T-helper 9 cell (primary cell): ENCODE measurements around the gene SLC38A1.
A peak's percentile ranks its signal among the peaks of the same experiment; 100 is the strongest.
"Not testable (repeated sequence)": the region's sequence is repeated elsewhere in the genome, so short reads cannot be mapped to it uniquely, and the experiment has no call there.

Experiments
- DNase-seq: peaks from one replicate; pipeline ENCODE4 v3.0.0-alpha.2; 2020
- total RNA-seq, 2 donors: gene quantifications; one replicate each; lab custom pipeline; 2026; lab: John Stamatoyannopoulos, UW

SLC38A1 gene
- 702 to 1,323 reads per million in 2 donors for total RNA-seq

- DNase-seq = peak; percentile 84
Observed at GRCh38 chr12:46268583-46269428, at the start of gene SLC38A1. TSS of gene SLC38A1 (minus strand) at chr12:46269043. CDS start at chr12:46239800, 29,243 bp downstream.

GRCh38 chr12:46318037-46318436, 49.2 kb upstream of the SLC38A1 start:
- DNase-seq = no peak

GRCh38 chr12:46304070-46304469, 35.2 kb upstream of the SLC38A1 start:
- no peak for DNase-seq

GRCh38 chr12:46303039-46303666, 34.3 kb upstream of the SLC38A1 start:
- DNase-seq = peak; percentile 35

GRCh38 chr12:46300910-46301309, 32.1 kb upstream of the SLC38A1 start:
- DNase-seq = no peak

- no peak for DNase-seq
Observed at GRCh38 chr12:46299851-46300250, 31.0 kb upstream of the SLC38A1 start.

GRCh38 chr12:46298261-46298660, 29.4 kb upstream of the SLC38A1 start:
- no peak for DNase-seq

- no peak for DNase-seq
Observed at GRCh38 chr12:46296822-46297221, 28.0 kb upstream of the SLC38A1 start.

- DNase-seq = no peak
Observed at GRCh38 chr12:46292754-46293402, 24.0 kb upstream of the SLC38A1 start.

- not testable (repeated sequence) for DNase-seq
Observed at GRCh38 chr12:46291953-46292352, 23.1 kb upstream of the SLC38A1 start.

GRCh38 chr12:46285177-46285576, 16.3 kb upstream of the SLC38A1 start:
- DNase-seq = not testable (repeated sequence)

GRCh38 chr12:46282829-46283228, 14.0 kb upstream of the SLC38A1 start:
- DNase-seq = no peak

- DNase-seq = no peak
Observed at GRCh38 chr12:46276756-46277155, 7.9 kb upstream of the SLC38A1 start.

GRCh38 chr12:46271863-46272262, 3.0 kb upstream of the SLC38A1 start:
- no peak for DNase-seq

- DNase-seq = peak; percentile 34
Observed at GRCh38 chr12:46269429-46270241, 792 bp upstream of the SLC38A1 start.

GRCh38 chr12:46267825-46268582, 839 bp downstream of the SLC38A1 start:
- peak; percentile 28 for DNase-seq

- peak; percentile 16 for DNase-seq
Observed at GRCh38 chr12:46267575-46267824, 1.3 kb downstream of the SLC38A1 start.

GRCh38 chr12:46266869-46267574, 1.8 kb downstream of the SLC38A1 start:
- DNase-seq = peak; percentile 53

GRCh38 chr12:46266382-46266791, 2.5 kb downstream of the SLC38A1 start:
- DNase-seq = peak; percentile 26

- no peak for DNase-seq
Observed at GRCh38 chr12:46265734-46266133, 3.1 kb downstream of the SLC38A1 start.

- DNase-seq = no peak
Observed at GRCh38 chr12:46265102-46265501, 3.7 kb downstream of the SLC38A1 start.
